PFSK-1 (cell line): ENCODE measurements around the gene CTTNBP2.

Experiments used
- FOXP2 ChIP-seq: optimal IDR thresholded peaks from 2 replicates; pipeline ENCODE3; 2011; ENCODE audit warnings: borderline replicate concordance, control low read depth, inconsistent platforms; ENCODE audit not compliant: insufficient read depth; ENCODE audit errors: extremely low read length, extremely low read depth
- POLR2AphosphoS5 ChIP-seq: IDR thresholded peaks from 2 replicates; pipeline ENCODE4 v1.6.1; 2012; ENCODE audit warnings: low read depth, mild to moderate bottlenecking, control low read depth, low read length, moderate library complexity
- SIN3A ChIP-seq: IDR thresholded peaks from 2 replicates; pipeline ENCODE4 v1.6.1; 2012; ENCODE audit warnings: mild to moderate bottlenecking, low read length, moderate library complexity, borderline replicate concordance; ENCODE audit not compliant: insufficient read depth
- TAF1 ChIP-seq: IDR thresholded peaks from 2 replicates; pipeline ENCODE4 v1.6.1; 2012; ENCODE audit warnings: low read length, control low read depth, borderline replicate concordance; ENCODE audit not compliant: insufficient read depth
- TF ChIP-seq, protein P1 (sequence below), 2 experiments: IDR thresholded peaks; 2 replicates each; pipeline versions ENCODE4 v1.6.1 to v1.8.0; 2011 to 2012; ENCODE audit warnings: low read depth in 2 of 2, low read length in 2 of 2, control low read depth in 1 of 2, inconsistent platforms in 1 of 2, mild to moderate bottlenecking in 1 of 2, moderate library complexity in 1 of 2; ENCODE audit not compliant: insufficient read depth in 1 of 2

The CTTNBP2 gene

DNA sequence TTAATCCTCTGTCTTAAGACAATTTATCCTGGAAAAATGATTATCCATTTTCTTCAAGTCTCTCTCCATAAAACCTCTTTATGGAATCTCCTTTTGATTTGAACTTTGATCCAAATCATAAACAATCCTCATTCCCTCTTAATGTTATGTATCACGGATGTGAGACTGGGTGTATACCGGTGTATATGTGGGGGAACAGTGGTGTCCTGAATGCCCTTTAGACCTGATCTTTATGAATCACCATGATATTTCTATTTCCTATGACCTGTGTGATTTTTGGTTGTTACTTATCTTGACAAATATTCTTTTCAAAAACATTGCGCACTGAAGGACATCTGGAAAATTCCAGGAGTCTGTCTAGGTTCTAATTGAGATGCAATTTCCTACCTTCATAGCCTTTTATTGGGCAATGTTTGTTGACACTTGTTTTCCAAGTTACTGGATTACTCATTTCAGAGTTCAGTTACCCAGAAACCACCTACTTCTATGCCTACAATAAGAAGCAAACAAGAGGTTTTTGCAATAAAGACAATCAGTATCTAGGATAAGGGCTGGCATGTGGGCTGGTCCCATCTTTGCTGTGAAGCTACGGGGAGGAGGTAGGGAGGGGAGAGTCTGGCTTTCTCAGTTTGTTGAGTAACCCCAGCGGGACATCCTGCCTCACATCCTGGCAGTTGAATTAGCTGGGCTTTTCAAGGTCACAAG lies 190.4 kb downstream of the CTTNBP2 start:
- TF ChIP-seq FOXP2 (no peak), POLR2AphosphoS5 (no peak), SIN3A (no peak), TAF1 (no peak)
- TF ChIP-seq, protein P1, sequence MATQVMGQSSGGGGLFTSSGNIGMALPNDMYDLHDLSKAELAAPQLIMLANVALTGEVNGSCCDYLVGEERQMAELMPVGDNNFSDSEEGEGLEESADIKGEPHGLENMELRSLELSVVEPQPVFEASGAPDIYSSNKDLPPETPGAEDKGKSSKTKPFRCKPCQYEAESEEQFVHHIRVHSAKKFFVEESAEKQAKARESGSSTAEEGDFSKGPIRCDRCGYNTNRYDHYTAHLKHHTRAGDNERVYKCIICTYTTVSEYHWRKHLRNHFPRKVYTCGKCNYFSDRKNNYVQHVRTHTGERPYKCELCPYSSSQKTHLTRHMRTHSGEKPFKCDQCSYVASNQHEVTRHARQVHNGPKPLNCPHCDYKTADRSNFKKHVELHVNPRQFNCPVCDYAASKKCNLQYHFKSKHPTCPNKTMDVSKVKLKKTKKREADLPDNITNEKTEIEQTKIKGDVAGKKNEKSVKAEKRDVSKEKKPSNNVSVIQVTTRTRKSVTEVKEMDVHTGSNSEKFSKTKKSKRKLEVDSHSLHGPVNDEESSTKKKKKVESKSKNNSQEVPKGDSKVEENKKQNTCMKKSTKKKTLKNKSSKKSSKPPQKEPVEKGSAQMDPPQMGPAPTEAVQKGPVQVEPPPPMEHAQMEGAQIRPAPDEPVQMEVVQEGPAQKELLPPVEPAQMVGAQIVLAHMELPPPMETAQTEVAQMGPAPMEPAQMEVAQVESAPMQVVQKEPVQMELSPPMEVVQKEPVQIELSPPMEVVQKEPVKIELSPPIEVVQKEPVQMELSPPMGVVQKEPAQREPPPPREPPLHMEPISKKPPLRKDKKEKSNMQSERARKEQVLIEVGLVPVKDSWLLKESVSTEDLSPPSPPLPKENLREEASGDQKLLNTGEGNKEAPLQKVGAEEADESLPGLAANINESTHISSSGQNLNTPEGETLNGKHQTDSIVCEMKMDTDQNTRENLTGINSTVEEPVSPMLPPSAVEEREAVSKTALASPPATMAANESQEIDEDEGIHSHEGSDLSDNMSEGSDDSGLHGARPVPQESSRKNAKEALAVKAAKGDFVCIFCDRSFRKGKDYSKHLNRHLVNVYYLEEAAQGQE (IDR thresholded peaks at IDR 0.05; ENCODE audit: insufficient read depth in 1 of 2, low read depth in 2 of 2, low read length in 2 of 2): no peak

GRCh38 chr7:117679120-117679519 lies 194.1 kb downstream of the CTTNBP2 start:
- TF ChIP-seq TAF1 (no peak), FOXP2 (no peak), SIN3A (no peak), POLR2AphosphoS5 (no peak)
- TF ChIP-seq, protein P1 (IDR thresholded peaks at IDR 0.05; ENCODE audit: insufficient read depth in 1 of 2, low read depth in 2 of 2, low read length in 2 of 2): no peak

DNA sequence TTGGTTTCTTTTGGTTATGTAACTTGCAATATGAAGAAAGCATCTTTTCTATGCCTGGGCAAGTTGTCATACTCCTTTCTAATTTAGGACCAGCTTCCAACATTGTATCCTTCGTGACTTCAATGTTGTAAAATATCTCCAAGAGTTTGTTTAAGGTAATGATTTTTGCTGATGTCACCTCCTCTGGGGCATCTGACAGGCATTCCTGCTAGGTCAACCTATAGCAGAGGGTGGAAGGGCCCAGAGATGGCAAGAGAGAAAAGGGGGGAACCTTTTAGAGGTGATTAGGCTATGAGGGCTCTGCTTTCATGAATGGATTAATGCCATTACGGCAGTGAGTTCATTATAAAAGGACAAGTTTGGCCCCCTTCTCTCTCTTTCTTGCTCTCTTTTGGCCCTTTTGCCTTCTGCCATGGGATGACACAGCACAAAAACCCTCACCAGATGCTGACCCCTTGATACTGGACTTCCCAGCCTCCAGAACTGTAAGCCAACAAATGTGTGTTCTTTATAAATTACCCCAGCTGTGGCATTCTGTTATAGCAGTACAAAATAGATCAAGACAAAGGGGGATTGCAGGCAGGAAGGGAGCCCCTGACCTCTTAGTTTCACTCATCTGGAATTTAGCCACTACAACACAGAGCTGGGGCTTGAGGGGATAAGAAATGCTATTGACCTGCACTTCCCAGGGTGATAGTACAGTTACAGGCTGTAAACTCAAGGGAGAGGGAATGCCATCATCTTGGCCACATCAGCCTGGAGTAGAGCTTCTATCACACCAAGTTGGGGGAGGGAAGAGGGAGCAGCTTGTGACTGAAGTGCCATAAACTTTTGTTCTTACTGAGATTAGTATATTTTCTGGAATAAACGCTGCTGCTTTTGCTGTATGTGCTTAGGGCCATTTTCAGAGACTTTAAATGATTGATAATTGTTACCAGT lies 197.5 kb downstream of the CTTNBP2 start:
- no peak for TF ChIP-seq TAF1
- TF ChIP-seq POLR2AphosphoS5: no peak
- TF ChIP-seq, protein P1 (IDR thresholded peaks at IDR 0.05; ENCODE audit: insufficient read depth in 1 of 2, low read depth in 2 of 2, low read length in 2 of 2): no peak
- TF ChIP-seq SIN3A: no peak
- no peak for TF ChIP-seq FOXP2

- TF ChIP-seq TAF1 (no peak), POLR2AphosphoS5 (no peak)
- TF ChIP-seq, protein P1 (IDR thresholded peaks at IDR 0.05; ENCODE audit: insufficient read depth in 1 of 2, low read depth in 2 of 2, low read length in 2 of 2): no peak
These were observed 198.6 kb downstream of the CTTNBP2 start for GRCh38 chr7:117674617-117675016.
